IPS-20b (cell line): ENCODE measurements around the gene LCP2.

Source experiments
- H3K27ac ChIP-seq: one replicate; pipeline ENCODE4 v1.5.1; 2013; ENCODE audit warnings: low read length
- H3K27me3 ChIP-seq: 2 replicates; pipeline ENCODE4 v1.6.1; 2013; ENCODE audit warnings: mild to moderate bottlenecking, low read length, inconsistent platforms; ENCODE audit not compliant: insufficient read depth
- H3K36me3 ChIP-seq: 2 replicates; pipeline ENCODE4 v1.6.1; 2013; ENCODE audit warnings: low read depth, mild to moderate bottlenecking, inconsistent platforms, low read length, moderate library complexity; ENCODE audit not compliant: insufficient read depth
- H3K4me1 ChIP-seq: 2 replicates; pipeline ENCODE4 v1.6.1; 2013; ENCODE audit warnings: mild to moderate bottlenecking, control low read depth, inconsistent platforms, low read length, moderate library complexity; ENCODE audit not compliant: insufficient read depth
- H3K4me3 ChIP-seq: 2 replicates; pipeline ENCODE4 v1.5.1; 2013; ENCODE audit warnings: mild to moderate bottlenecking, low read length, inconsistent platforms
- H3K9ac ChIP-seq: 2 replicates; pipeline ENCODE4 v1.6.1; 2013; ENCODE audit warnings: low read depth, mild to moderate bottlenecking, inconsistent platforms, low read length, moderate library complexity
- H3K9me3 ChIP-seq: 2 replicates; pipeline ENCODE4 v1.6.1; 2013; ENCODE audit warnings: mild to moderate bottlenecking, low read depth, low read length, inconsistent platforms; ENCODE audit not compliant: insufficient read depth

LCP2 gene

DNA sequence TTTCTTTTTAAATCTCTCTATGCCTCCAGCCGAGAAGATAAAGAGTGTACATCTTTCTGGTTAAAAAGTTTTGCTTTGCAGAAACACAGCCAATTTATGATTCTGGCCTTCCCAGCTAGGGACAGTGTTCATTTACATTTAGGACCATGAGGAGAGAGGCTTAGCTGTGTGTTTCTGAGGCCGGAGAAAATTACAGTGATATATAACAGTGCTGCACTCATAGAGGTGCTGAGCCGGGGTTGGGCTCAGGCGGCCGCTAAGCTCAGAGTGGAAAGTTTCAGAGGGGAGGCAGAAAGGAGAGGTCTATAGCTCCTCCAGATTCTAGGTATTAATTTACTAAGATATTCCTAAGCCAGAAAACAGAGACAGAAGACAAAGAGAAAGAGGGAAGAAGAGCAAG lies 37.0 kb upstream of the LCP2 start:
- no peaks in the 10 kb centered on the region for H3K27me3 ChIP-seq
- no peak overlapping the region for H3K9ac ChIP-seq
- no peaks in the 10 kb centered on the region for H3K9me3 ChIP-seq
- H3K27ac ChIP-seq: no peak overlapping the region
- H3K4me3 ChIP-seq: no peak overlapping the region
- H3K4me1 ChIP-seq: peaks cover 31% of the 10 kb centered on the region
- H3K36me3 ChIP-seq: no peaks in the 10 kb centered on the region

DNA sequence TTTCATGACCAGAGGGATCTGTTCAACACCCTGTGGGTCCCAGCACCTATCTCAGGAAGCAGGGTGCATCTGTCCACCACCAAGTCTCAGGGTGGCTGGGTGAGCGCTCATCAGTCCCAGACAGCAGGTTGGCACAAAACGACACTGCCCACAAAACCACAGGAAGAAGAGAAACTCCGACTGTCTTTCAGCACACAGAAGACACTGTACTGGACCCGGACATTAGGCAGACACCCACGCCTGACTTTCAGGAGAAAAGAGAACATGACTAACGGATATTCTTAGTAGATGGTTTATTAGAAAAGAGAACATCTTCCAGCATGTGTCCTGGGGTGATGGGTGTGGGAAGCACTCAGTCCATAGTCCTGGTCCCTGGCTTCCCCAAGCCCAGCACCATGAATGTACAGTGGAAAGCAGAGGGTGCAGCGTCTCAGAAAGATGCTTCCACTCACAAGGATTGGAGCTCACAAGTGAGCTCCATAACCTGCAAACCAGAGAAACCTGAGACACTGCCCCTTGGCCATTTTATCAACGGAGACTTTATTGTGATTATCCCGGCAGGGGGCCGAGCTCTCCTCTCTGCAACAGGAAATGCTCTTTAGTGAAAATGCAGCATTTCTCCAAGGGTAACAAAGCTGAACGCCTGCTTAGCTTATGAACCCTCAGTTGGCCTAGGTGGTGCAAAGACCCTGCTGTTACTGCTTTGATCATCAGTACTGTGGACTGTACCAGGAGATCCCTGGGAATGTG lies 35.8 kb upstream of the LCP2 start:
- Histone ChIP-seq H3K9ac (peak overlapping the region; percentile 13; the same call in 1 of the 2 replicates), H3K27ac (peak overlapping the region; percentile 66), H3K9me3 (no peaks in the 10 kb centered on the region)

DNA sequence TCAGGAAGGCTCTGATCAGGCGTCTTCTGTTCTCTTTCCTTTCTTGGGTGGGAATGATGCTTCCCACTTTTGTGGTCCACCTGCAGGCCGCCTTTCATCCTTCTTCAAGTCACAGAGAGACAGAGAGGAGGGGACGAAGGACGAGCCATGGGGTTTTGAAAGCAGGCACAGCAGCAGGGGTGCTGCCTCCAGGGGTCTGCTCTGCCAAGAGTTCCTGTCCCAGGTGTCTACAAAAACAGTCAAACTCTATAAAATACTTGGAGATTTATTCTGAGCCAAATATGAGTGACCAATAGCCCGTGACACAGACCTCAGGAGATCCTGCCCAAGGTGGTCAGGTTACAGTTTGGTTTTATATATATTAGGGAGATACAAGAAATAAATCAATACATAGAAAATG lies 34.5 kb upstream of the LCP2 start:
- no peaks in the 10 kb centered on the region for H3K27me3 ChIP-seq
- no peak overlapping the region for H3K27ac ChIP-seq
- H3K36me3 ChIP-seq: no peaks in the 10 kb centered on the region
- H3K9ac ChIP-seq: no peak overlapping the region
- H3K9me3 ChIP-seq: no peaks in the 10 kb centered on the region
- H3K4me1 ChIP-seq: peaks cover 26% of the 10 kb centered on the region
- H3K4me3 ChIP-seq: no peak overlapping the region

More for the DNA sequence above, 35.8 kb upstream of the LCP2 start:
- Histone ChIP-seq H3K27me3 (no peaks in the 10 kb centered on the region), H3K36me3 (no peaks in the 10 kb centered on the region), H3K4me3 (peak overlapping the region; percentile 39), H3K4me1 (peaks cover 31% of the 10 kb centered on the region)

DNA sequence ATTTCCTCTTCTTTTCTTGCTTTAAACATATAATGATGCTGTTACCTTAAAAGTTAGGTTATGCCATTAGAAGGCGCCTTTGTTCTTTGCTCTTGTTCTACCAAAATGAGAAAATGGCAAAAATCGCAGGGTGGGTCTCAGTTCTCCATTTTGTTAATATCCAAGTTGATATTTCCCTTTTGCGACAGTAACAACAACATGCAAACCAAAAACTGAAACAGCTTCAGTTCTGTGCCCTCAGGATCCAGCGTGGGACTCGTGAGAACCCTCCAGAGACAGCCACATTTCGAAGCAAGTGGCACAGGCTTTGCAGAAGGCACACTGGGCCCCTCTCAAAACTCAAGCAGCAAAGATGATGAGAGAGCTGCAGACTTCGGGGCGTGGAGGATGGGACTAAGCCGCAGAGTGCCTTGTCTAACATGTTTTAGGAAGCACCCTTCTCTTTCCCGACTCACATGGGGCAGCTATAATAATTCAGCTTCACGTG lies 33.0 kb upstream of the LCP2 start:
- no peak overlapping the region for H3K27ac ChIP-seq
- H3K9ac ChIP-seq: no peak overlapping the region
- no peak overlapping the region for H3K4me3 ChIP-seq
- H3K36me3 ChIP-seq: no peaks in the 10 kb centered on the region
- peaks cover 28% of the 10 kb centered on the region for H3K4me1 ChIP-seq
- no peaks in the 10 kb centered on the region for H3K27me3 ChIP-seq
- no peaks in the 10 kb centered on the region for H3K9me3 ChIP-seq

DNA sequence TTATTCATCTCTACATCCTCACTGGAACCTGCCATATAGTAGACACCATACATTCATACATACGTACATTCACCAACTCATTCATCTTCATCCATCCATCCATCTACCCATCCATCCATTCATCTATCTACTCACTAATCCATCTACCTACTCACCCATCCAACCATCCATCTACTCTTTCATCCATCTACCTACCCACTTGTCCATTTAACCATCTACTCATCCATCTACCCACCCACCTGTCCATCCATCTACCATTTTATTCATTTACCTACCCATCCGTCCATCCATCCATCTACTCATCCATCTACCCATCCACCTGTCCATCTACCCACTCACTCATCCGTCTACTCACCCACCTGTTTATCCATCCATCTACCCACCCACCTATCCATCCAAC lies 31.9 kb upstream of the LCP2 start:
- H3K27ac ChIP-seq: no peak overlapping the region
- H3K27me3 ChIP-seq: no peaks in the 10 kb centered on the region
- no peaks in the 10 kb centered on the region for H3K9me3 ChIP-seq
- peaks cover 28% of the 10 kb centered on the region for H3K4me1 ChIP-seq
- H3K36me3 ChIP-seq: no peaks in the 10 kb centered on the region
- no peak overlapping the region for H3K9ac ChIP-seq
- H3K4me3 ChIP-seq: no peak overlapping the region

DNA sequence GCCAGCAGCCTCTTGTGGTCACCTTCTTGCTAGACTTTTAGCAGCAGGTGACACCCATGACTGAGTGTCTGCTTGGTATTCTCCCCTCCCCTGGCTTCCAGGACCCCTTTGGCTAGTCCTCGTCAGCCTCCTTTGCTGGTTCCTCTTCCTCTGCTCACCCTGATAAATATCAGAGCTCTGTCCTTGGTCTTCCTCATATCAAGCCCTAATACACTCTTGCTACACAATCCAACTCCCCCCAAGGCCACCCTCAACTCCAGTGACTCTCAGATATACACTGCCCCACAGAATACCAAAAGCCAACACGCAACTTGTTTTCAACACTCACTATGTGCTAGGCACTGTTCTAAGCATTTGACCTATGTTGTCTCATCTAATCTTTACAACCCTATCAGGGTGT lies 30.3 kb upstream of the LCP2 start:
- Histone ChIP-seq H3K9me3 (no peaks in the 10 kb centered on the region), H3K27me3 (no peaks in the 10 kb centered on the region), H3K9ac (no peak overlapping the region), H3K4me1 (peaks cover 12% of the 10 kb centered on the region; the same call in 1 of the 2 replicates), H3K4me3 (no peak overlapping the region), H3K36me3 (no peaks in the 10 kb centered on the region), H3K27ac (no peak overlapping the region)

DNA sequence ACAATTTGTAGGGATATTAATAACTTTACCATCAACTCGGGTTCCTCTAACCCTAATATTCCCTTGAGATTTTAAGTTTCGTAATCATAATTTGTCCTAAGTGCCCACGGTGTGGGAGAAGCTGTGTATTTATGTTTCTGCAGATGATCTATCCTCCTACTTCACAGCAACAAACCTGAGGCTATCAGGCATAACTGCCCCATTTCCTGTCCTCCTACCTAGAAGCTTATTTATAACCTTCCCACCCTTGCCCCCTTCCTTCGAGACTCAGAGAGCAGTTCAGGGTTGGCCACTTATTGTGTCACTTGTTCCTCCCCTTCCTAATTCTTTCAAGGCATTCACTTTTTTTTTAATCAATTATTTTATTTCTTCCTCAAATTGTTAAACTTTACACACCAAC lies 29.6 kb upstream of the LCP2 start:
- H3K9me3 ChIP-seq: no peaks in the 10 kb centered on the region
- peaks cover 6% of the 10 kb centered on the region; the same call in 1 of the 2 replicates for H3K4me1 ChIP-seq
- H3K4me3 ChIP-seq: no peak overlapping the region
- H3K9ac ChIP-seq: no peak overlapping the region
- H3K27me3 ChIP-seq: no peaks in the 10 kb centered on the region
- H3K36me3 ChIP-seq: no peaks in the 10 kb centered on the region
- no peak overlapping the region for H3K27ac ChIP-seq

DNA sequence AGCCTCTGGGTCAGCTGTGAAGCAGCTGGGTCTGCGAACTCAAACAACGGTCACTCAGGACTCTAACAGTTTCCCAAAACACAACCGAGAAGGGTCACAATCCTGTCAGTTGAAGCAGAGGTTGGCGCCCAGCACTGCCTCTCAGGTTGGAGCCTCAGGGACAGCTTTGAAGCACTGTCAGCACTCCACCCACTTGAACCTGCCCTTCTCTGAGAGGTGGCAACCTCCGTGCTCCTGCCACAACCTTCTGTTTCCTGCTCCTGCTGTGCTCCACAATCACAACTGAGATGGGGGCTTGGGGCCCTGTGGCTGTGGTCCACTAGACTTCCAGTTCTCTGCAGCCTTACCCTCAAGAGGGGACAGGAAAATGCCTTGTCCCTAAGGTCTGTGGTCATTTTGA lies 21.7 kb upstream of the LCP2 start:
- Histone ChIP-seq H3K27ac (no peak overlapping the region), H3K27me3 (no peaks in the 10 kb centered on the region; the same call in 1 of the 2 replicates), H3K9me3 (no peaks in the 10 kb centered on the region), H3K4me3 (no peak overlapping the region), H3K4me1 (no peaks in the 10 kb centered on the region), H3K36me3 (no peaks in the 10 kb centered on the region), H3K9ac (no peak overlapping the region)

DNA sequence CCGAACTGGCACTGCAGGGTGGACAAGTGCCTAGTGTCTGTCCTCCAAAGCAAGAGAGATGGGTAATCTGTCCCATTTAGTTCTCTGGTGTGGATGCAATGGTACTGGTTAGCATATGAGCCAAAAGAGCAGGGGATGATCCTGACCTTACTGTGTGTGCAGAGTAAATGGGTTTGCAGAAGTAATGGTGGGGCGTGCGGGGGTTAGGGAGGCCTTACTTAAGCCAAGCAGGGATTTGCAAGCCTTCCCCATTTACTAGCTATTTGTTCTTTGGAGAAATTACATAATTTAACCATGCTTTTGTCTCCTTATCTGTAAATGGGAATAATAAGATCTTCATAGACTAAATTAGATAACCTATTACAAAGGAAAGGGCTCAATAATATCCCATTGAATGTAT lies 19.9 kb upstream of the LCP2 start:
- no peak overlapping the region for H3K27ac ChIP-seq
- H3K4me1 ChIP-seq: no peaks in the 10 kb centered on the region
- H3K4me3 ChIP-seq: no peak overlapping the region
- H3K27me3 ChIP-seq: no peaks in the 10 kb centered on the region; the same call in 1 of the 2 replicates
- H3K36me3 ChIP-seq: no peaks in the 10 kb centered on the region
- H3K9ac ChIP-seq: no peak overlapping the region
- H3K9me3 ChIP-seq: no peaks in the 10 kb centered on the region

DNA sequence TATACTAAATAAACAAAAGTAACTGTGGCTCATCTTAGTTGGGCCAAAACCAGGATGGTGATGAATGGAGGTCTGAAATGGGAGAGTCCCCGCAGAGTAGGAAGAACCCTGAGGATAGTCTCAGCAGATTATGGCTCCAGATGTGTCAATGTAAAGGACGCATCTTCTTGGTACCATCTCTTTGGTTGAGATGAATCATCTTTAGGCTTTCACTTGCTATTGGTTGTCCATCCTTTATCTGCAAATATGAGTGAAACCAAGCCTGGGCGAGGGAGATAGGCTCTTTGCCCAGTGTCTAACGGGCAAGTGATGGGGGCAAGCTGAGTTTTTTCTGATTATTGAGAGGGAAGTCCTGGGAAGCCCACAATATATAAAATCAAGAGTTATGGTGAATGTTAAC lies 19.4 kb upstream of the LCP2 start:
- no peaks in the 10 kb centered on the region for H3K9me3 ChIP-seq
- H3K9ac ChIP-seq: no peak overlapping the region
- H3K4me1 ChIP-seq: no peaks in the 10 kb centered on the region
- no peaks in the 10 kb centered on the region for H3K36me3 ChIP-seq
- no peaks in the 10 kb centered on the region; the same call in 1 of the 2 replicates for H3K27me3 ChIP-seq
- H3K4me3 ChIP-seq: no peak overlapping the region
- H3K27ac ChIP-seq: no peak overlapping the region

DNA sequence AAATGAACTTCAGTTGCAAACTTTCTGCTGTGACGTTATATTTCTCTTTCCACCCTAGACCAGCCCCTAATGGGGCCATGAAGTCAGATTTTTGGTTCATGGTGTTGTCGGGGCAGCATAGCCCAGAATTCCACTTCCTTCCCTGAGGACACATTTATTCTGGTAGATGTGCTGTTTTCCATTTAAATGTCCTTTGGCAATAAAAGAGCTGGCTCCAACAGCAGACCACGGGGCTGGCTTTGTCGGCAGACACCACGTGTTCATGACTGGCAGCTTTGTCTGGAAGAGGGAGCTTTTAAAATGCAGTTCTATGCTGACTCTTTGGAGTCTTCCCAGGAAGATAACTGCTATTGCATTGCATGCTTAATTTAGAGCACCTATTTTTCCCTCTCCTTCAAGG lies 17.6 kb upstream of the LCP2 start:
- Histone ChIP-seq H3K36me3 (no peaks in the 10 kb centered on the region), H3K9ac (no peak overlapping the region), H3K27ac (no peak overlapping the region), H3K27me3 (no peaks in the 10 kb centered on the region; the same call in 1 of the 2 replicates), H3K4me1 (no peaks in the 10 kb centered on the region), H3K4me3 (no peak overlapping the region), H3K9me3 (no peaks in the 10 kb centered on the region)

DNA sequence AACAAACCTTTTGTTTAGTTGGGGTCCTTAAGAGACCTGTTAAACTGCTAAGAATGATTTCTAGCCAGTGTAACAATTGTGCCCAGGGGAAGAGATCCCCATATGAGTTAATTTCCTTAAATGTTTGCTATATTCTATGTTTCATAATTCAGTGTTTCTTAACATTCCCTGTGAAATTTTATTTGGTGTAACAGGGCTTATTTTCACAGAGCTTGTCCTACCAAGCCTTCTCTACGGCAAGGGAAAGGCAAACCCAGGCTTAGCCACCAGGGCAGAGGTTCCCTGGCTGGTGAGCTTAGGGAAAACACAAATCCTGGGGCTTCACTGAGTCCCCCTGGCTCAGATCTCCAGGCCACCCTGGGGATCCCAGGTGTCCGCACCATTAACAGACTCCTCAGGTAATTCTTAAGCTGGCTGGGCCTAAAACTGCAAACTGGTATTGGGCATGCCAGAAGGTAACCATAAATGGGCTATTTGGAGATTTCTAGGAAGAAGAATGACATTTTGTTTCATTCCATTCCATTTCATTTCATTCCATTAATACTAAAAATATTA lies 17.0 kb upstream of the LCP2 start:
- Histone ChIP-seq H3K4me3 (no peak overlapping the region), H3K4me1 (no peaks in the 10 kb centered on the region)

More for the DNA sequence above, 17.0 kb upstream of the LCP2 start:
- Histone ChIP-seq H3K9ac (no peak overlapping the region), H3K36me3 (no peaks in the 10 kb centered on the region), H3K27me3 (no peaks in the 10 kb centered on the region; the same call in 1 of the 2 replicates), H3K9me3 (no peaks in the 10 kb centered on the region), H3K27ac (no peak overlapping the region)
